ENCODE measurements around the gene RAB29.
A peak's percentile ranks its signal among the peaks of the same experiment; 100 is the strongest.
"Not testable (repeated sequence)": the region's sequence is repeated elsewhere in the genome, so short reads cannot be mapped to it uniquely, and the experiment has no call there.

The RAB29 gene

GRCh38 chr1:205775015-205775716 is at the start of gene RAB29:
TSS of gene RAB29 (minus strand) at chr1:205775482. CDS start at chr1:205774956, 526 bp downstream.
- TF ChIP-seq CTCF (IDR thresholded peaks at IDR 0.05; ENCODE audit: borderline replicate concordance, control extremely low read depth, extremely low read depth, insufficient read depth, missing control alignments), result no peak
- peak; percentile 83 for DNase-seq (ENCODE audit: low spot score)
- in situ Hi-C loops (cut with MboI; ENCODE audit: low sequenced_read_pairs, unreplicated experiment), result loop anchor here (25.0 kb wide), 1 partner anchor 337 kb away; the partner anchor contains the start of gene AVPR1B

- DNase-seq (ENCODE audit: low spot score), result no peak
- in situ Hi-C loops (cut with MboI; ENCODE audit: low sequenced_read_pairs, unreplicated experiment), result no loop called here
- no peak for TF ChIP-seq CTCF (IDR thresholded peaks at IDR 0.05; ENCODE audit: borderline replicate concordance, control extremely low read depth, extremely low read depth, insufficient read depth, missing control alignments)
Measured at GRCh38 chr1:205824180-205824579, 48.9 kb upstream of the RAB29 start.

GRCh38 chr1:205823260-205823659 is 48.0 kb upstream of the RAB29 start:
- DNase-seq (ENCODE audit: low spot score); in situ Hi-C loops (cut with MboI; ENCODE audit: low sequenced_read_pairs, unreplicated experiment): not testable (repeated sequence)

DNA sequence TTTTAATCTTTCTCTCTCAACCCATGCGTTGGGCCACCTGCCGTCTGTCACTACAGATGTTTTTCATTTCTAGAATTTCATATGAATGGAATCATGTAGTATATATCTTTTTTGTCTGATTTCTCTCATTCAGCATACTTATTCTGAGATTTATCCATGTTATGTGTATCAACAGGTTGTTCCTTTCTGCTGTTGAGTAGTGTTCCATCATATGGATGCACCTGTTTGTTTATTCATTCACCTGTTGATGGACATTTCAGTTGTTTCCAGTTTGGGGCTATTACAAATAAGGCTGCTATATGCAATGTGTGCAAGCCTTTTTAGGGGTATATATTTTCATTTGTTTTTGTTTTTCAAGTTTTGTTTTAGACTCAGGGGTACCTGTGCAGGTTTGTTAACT is 47.1 kb upstream of the RAB29 start:
- no peak for DNase-seq (ENCODE audit: low spot score)
- in situ Hi-C loops (cut with MboI; ENCODE audit: low sequenced_read_pairs, unreplicated experiment), result no loop called here
- TF ChIP-seq CTCF (IDR thresholded peaks at IDR 0.05; ENCODE audit: borderline replicate concordance, control extremely low read depth, extremely low read depth, insufficient read depth, missing control alignments), result no peak

GRCh38 chr1:205817988-205818387 is 42.7 kb upstream of the RAB29 start:
- in situ Hi-C loops (cut with MboI; ENCODE audit: low sequenced_read_pairs, unreplicated experiment), result no loop called here
- DNase-seq (ENCODE audit: low spot score), result no peak
- no peak for TF ChIP-seq CTCF (IDR thresholded peaks at IDR 0.05; ENCODE audit: borderline replicate concordance, control extremely low read depth, extremely low read depth, insufficient read depth, missing control alignments)

GRCh38 chr1:205817364-205817763 is 42.1 kb upstream of the RAB29 start:
- in situ Hi-C loops (cut with MboI; ENCODE audit: low sequenced_read_pairs, unreplicated experiment), result no loop called here
- TF ChIP-seq CTCF (IDR thresholded peaks at IDR 0.05; ENCODE audit: borderline replicate concordance, control extremely low read depth, extremely low read depth, insufficient read depth, missing control alignments), result no peak
- DNase-seq (ENCODE audit: low spot score), result no peak

DNA sequence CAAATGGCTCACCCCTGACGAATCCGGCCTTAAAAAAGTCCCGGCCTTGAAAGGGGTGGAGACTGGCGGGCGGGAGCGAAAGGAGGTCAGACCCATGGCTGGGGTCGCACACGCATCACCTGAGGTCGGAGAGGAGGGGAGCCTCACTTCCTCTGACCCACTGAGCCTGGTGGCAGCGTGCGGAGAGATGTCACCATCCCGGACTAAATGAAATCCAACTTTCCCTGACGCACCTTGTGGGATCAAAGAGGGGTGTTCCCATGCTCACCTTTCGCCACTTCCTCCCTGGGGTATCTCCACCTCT is 38.4 kb upstream of the RAB29 start:
- in situ Hi-C loops (cut with MboI; ENCODE audit: low sequenced_read_pairs, unreplicated experiment), result no loop called here
- no peak for DNase-seq (ENCODE audit: low spot score)
- TF ChIP-seq CTCF (IDR thresholded peaks at IDR 0.05; ENCODE audit: borderline replicate concordance, control extremely low read depth, extremely low read depth, insufficient read depth, missing control alignments), result no peak
